T-cell (primary cell): ENCODE data around the gene CSTF2T. TPM values are rescaled to one million over a fixed set of nuclear protein-coding genes. Genes with fewer than 3 reads are reported as not detected.

Source experiments
- ATAC-seq, 4 experiments: fragments of 200-7000 bp in 3 of 4; fragments of 150-1000 bp in 1 of 4; cut with Tn5 transposase; replicated peaks in 1 of 4; 1 replicate in 3 of 4; 2 replicates in 1 of 4; pipeline ENCODE4 v1.10.0; 2021; ENCODE audit warnings: moderate library complexity in 3 of 4, mild to moderate bottlenecking in 2 of 4, moderate number of reproducible peaks in 1 of 4
- CTCF ChIA-PET, 2 donors: fragments of 300-600 bp; sonication (Branson Sonifier 250); formaldehyde crosslinking; loops; one replicate each; lab custom pipeline; 2022; ENCODE audit warnings: antibody characterized with exemption in 2 of 2; lab: Charles Lee
- POLR2A ChIA-PET, 2 donors: fragments of 300-600 bp; sonication (Branson Sonifier 250); formaldehyde crosslinking; loops; one replicate each; lab custom pipeline; 2022; ENCODE audit warnings: antibody characterized with exemption in 2 of 2; lab: Charles Lee
- DNase-seq, 35 experiments: peaks; one replicate each; pipeline versions ENCODE4 v3.0.0 to v3.0.0-alpha.2; 2013 to 2023
- H3K27ac ChIP-seq: one replicate; pipeline ENCODE4 v1.5.1; 2013; ENCODE audit warnings: low read length
- H3K27me3 ChIP-seq, 2 experiments: replicated peaks in 1 of 2; 1 replicate in 1 of 2; 2 replicates in 1 of 2; pipeline versions ENCODE4 v1.6.1 to v1.7.0; 2013; ENCODE audit warnings: low read length in 1 of 2, mixed read lengths in 1 of 2; ENCODE audit not compliant: control insufficient read depth in 2 of 2, insufficient read depth in 2 of 2; ENCODE audit errors: extremely low read depth in 1 of 2
- H3K36me3 ChIP-seq, 2 donors: 1 replicate in 1 of 2; 2 replicates in 1 of 2; pipeline versions ENCODE4 v1.6.1 to v1.7.0; 2013; ENCODE audit warnings: low read length in 1 of 2; ENCODE audit not compliant: control insufficient read depth in 2 of 2, insufficient read depth in 1 of 2; ENCODE audit errors: extremely low read depth in 1 of 2
- H3K4me1 ChIP-seq, 2 experiments: 1 replicate in 1 of 2; 2 replicates in 1 of 2; pipeline versions ENCODE4 v1.6.1 to v1.7.0; 2013; ENCODE audit warnings: low read length in 2 of 2, mixed read lengths in 1 of 2; ENCODE audit not compliant: insufficient read depth in 2 of 2, control insufficient read depth in 1 of 2; ENCODE audit errors: extremely low read depth in 1 of 2
- H3K4me3 ChIP-seq, 2 donors: 1 replicate in 1 of 2; 2 replicates in 1 of 2; pipeline versions ENCODE4 v1.5.1 to v1.7.0; 2013; ENCODE audit warnings: mild to moderate bottlenecking in 2 of 2, low read length in 1 of 2, moderate library complexity in 1 of 2; ENCODE audit not compliant: control insufficient read depth in 1 of 2; ENCODE audit errors: extremely low read depth in 1 of 2
- H3K9me3 ChIP-seq: 2 replicates; pipeline ENCODE4 v1.7.0; 2013
- H3K27ac Mint-ChIP-seq, 2 donors: one replicate each; pipeline ENCODE4 v1.8.0; 2020 to 2021; ENCODE audit warnings: mild to moderate bottlenecking in 2 of 2, mixed read lengths in 2 of 2
- H3K27me3 Mint-ChIP-seq, 2 donors: one replicate each; pipeline ENCODE4 v1.8.0; 2021 to 2022; ENCODE audit warnings: mixed read lengths in 2 of 2
- H3K36me3 Mint-ChIP-seq: one replicate; pipeline ENCODE4 v1.8.0; 2021; ENCODE audit warnings: mixed read lengths
- H3K4me1 Mint-ChIP-seq, 3 donors: one replicate each; pipeline ENCODE4 v1.8.0; 2020 to 2022; ENCODE audit warnings: mixed read lengths in 3 of 3, mild to moderate bottlenecking in 1 of 3
- H3K4me3 Mint-ChIP-seq, 3 donors: one replicate each; pipeline ENCODE4 v1.8.0; 2020 to 2022; ENCODE audit warnings: mild to moderate bottlenecking in 3 of 3, mixed read lengths in 3 of 3, moderate library complexity in 3 of 3
- H3K9me3 Mint-ChIP-seq, 3 donors: one replicate each; pipeline ENCODE4 v1.8.0; 2020 to 2022; ENCODE audit warnings: mixed read lengths in 3 of 3
- WGBS: methylation state at CpG from one replicate; pipeline ENCODE4 v1.1.5; 2013; ENCODE audit warnings: missing lambda C conversion rate; ENCODE audit not compliant: insufficient coverage; 5-methylcytosine and 5-hydroxymethylcytosine counted together
- total RNA-seq, 35 experiments: library from RNA in 6 of 35; stranded (reverse) in 6 of 35; fragments of 120-200 nt in 1 of 35; gene quantifications; one replicate each; pipeline versions ENCODE4 v1.2.1 to v1.2.4 and lab custom pipeline; 2013 to 2026

The CSTF2T gene
- total RNA-seq, 5 donors from 2014 or later (not counting 1 experiment from before 2014, with no cell fraction given) = 22.3 to 35.0 (median 30.0) TPM

DNA sequence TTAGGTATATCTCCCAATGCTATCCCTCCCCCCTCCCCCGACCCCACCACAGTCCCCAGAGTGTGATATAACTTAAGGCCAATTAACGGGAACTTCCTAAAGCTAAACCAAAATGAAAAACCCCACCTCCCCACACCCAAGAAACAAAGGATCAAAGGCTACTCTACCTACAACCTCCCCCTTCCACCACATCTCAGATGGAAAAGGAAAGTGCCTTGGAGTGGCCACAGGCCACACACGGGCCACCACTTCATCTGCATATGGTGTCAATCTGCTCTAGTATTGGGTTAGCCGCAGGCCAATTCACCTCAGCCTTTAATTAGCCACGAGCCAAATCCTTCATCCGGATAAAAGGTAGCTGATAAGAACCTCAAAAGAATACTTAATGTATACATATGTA, 19.6 kb downstream of the CSTF2T start:
- Mint-ChIP-seq H3K27me3 (peaks cover 29 to 30% of the 10 kb centered on the region in 2 donors), H3K4me3 (no peak overlapping the region), H3K9me3 (no peaks in the 10 kb centered on the region), H3K4me1 (no peaks in the 10 kb centered on the region), H3K27ac (no peak overlapping the region), H3K36me3 (no peaks in the 10 kb centered on the region)
- WGBS = no CpG with 5 or more reads among the region's 6 CpGs
- ChIA-PET CTCF (interaction anchor here in 1 of 2 donors (0.6 kb wide), 1 partner anchor 13 kb away, joined by 6 read pairs; no protein-coding TSS in a partner anchor), POLR2A (no interaction called here)
- H3K4me3 ChIP-seq = no peak overlapping the region
- peaks cover 0 to 5% of the 10 kb centered on the region in 2 experiments for H3K27me3 ChIP-seq
- ATAC-seq = no peak
- no peak overlapping the region for H3K27ac ChIP-seq
- DNase-seq = no peak
- H3K9me3 ChIP-seq = no peaks in the 10 kb centered on the region
- no peaks in the 10 kb centered on the region for H3K36me3 ChIP-seq
- H3K4me1 ChIP-seq = no peaks in the 10 kb centered on the region

DNA sequence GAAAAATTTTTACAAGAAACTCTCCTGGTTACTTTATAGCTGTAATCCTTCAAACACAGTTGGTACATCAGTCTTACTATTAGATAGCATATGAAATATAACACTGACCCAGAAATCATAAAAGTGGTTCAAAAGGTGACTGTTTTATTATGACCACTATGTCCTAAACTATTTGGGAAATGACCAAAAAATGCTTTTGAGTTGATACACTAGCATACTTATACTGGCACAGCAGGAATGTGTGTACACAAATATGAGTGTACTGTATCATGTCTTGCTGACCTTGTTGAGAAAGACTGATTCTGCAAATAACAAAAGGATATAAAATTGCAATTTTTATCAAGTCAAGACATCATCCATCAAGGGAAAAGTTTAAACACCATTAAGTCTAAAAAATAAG, 24.3 kb downstream of the CSTF2T start:
- no peak for ATAC-seq
- H3K9me3 Mint-ChIP-seq = peaks cover 2 to 11% (median 3%) of the 10 kb centered on the region in 3 donors
- no peaks in the 10 kb centered on the region for H3K36me3 Mint-ChIP-seq
- H3K27ac Mint-ChIP-seq = no peak overlapping the region
- DNase-seq = no peak
- ChIA-PET POLR2A (interaction anchor here in 1 of 2 donors (0.6 kb wide), 1 partner anchor 165 kb away, joined by 3 read pairs; no protein-coding TSS in a partner anchor), CTCF (no interaction called here)
- no peaks in the 10 kb centered on the region for H3K4me1 Mint-ChIP-seq
- no peaks in the 10 kb centered on the region for H3K36me3 ChIP-seq
- H3K27me3 Mint-ChIP-seq = peaks cover 22% of the 10 kb centered on the region in 2 donors
- H3K27me3 ChIP-seq = peaks cover 2% of the 10 kb centered on the region in 2 experiments
- no peak overlapping the region for H3K4me3 ChIP-seq
- no peaks in the 10 kb centered on the region for H3K9me3 ChIP-seq
- no peak overlapping the region for H3K4me3 Mint-ChIP-seq
- H3K27ac ChIP-seq = no peak overlapping the region
- no peaks in the 10 kb centered on the region for H3K4me1 ChIP-seq

GRCh38 chr10:51672039-51672535, 27.3 kb downstream of the CSTF2T start:
- no peaks in the 10 kb centered on the region for H3K36me3 ChIP-seq
- ChIA-PET CTCF (no interaction called here), POLR2A (no interaction called here)
- no peaks in the 10 kb centered on the region for H3K9me3 ChIP-seq
- H3K4me3 ChIP-seq = no peak overlapping the region
- H3K4me1 Mint-ChIP-seq = no peaks in the 10 kb centered on the region
- no peaks in the 10 kb centered on the region for H3K36me3 Mint-ChIP-seq
- H3K4me1 ChIP-seq = no peaks in the 10 kb centered on the region
- peaks cover 8 to 21% of the 10 kb centered on the region in 2 donors for H3K27me3 Mint-ChIP-seq
- ATAC-seq = no peak
- no peak overlapping the region for H3K27ac ChIP-seq
- peaks cover 2 to 11% (median 3%) of the 10 kb centered on the region in 3 donors for H3K9me3 Mint-ChIP-seq
- no peak overlapping the region for H3K27ac Mint-ChIP-seq
- H3K27me3 ChIP-seq = peaks cover 2% of the 10 kb centered on the region in 2 experiments
- H3K4me3 Mint-ChIP-seq = no peak overlapping the region
- DNase-seq = no peak

- peaks cover 8 to 17% of the 10 kb centered on the region in 2 donors for H3K27me3 Mint-ChIP-seq
- POLR2A ChIA-PET = interaction anchor here (0.5 to 0.6 kb wide), 2 partner anchors 46 to 1054 kb away, joined by 3 read pairs; no protein-coding TSS in a partner anchor
- H3K4me3 ChIP-seq = no peak overlapping the region
- WGBS = no CpG with 5 or more reads among the region's 5 CpGs
- CTCF ChIA-PET = no interaction called here
- H3K4me1 ChIP-seq = no peaks in the 10 kb centered on the region
- DNase-seq = no peak
- H3K9me3 ChIP-seq = no peaks in the 10 kb centered on the region
- H3K27ac Mint-ChIP-seq = no peak overlapping the region
- no peaks in the 10 kb centered on the region for H3K4me1 Mint-ChIP-seq
- H3K36me3 ChIP-seq = no peaks in the 10 kb centered on the region
- no peak overlapping the region for H3K4me3 Mint-ChIP-seq
- no peaks in the 10 kb centered on the region for H3K36me3 Mint-ChIP-seq
- H3K27ac ChIP-seq = no peak overlapping the region
- no peak for ATAC-seq
- peaks cover 2 to 11% (median 3%) of the 10 kb centered on the region in 3 donors for H3K9me3 Mint-ChIP-seq
- peaks cover 2% of the 10 kb centered on the region in 2 experiments for H3K27me3 ChIP-seq
Observed at GRCh38 chr10:51669041-51669440, 30.4 kb downstream of the CSTF2T start.

GRCh38 chr10:51668336-51668689, 31.1 kb downstream of the CSTF2T start:
- DNase-seq (no peak), ATAC-seq (no peak)
- H3K27ac Mint-ChIP-seq = no peak overlapping the region

DNA sequence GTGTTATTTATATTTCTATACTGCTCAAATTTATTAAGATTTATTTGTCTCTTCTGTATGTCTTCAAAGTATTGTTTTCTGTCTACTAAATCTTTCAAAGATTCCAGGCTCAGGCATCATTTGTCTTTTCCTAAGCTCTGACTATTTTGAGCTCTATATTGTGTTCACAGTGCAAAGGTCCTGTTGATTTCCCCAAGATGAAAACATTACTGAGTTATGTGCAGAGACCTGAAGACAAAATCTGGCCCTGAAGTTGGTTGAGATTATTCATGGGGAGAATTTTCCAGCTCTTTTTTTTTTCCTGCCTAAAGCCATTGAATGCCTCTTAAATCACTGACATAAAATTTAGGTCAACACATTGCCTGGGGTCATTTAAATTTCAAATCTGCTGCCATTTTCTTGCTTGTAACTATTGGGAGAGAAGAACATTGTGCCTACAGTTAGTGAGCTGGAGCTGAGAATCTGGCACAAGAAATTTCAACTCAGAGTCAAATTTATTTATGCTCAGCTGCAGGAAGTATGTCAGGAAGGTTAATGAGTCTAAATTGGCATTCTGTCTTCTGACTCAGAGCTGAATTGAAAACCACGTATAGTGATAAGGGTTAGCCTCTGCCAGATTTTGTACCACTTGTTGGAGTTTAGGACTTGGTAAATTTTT, 31.6 kb downstream of the CSTF2T start:
- 40% methylated on average over 1 of the region's 1 CpG for WGBS
- ATAC-seq (no peak), DNase-seq (no peak)
- Mint-ChIP-seq H3K27me3 (peaks cover 8 to 12% of the 10 kb centered on the region in 2 donors), H3K4me1 (no peaks in the 10 kb centered on the region), H3K9me3 (peaks cover 0 to 11% (median 2%) of the 10 kb centered on the region in 3 donors), H3K4me3 (no peak overlapping the region), H3K36me3 (no peaks in the 10 kb centered on the region), H3K27ac (no peak overlapping the region)
- Histone ChIP-seq H3K9me3 (no peaks in the 10 kb centered on the region), H3K4me1 (no peaks in the 10 kb centered on the region), H3K36me3 (no peaks in the 10 kb centered on the region), H3K27ac (no peak overlapping the region), H3K27me3 (peaks cover 2% of the 10 kb centered on the region in 2 experiments), H3K4me3 (no peak overlapping the region)
- CTCF ChIA-PET = interaction anchor here in 1 of 2 donors (1.1 kb wide), 1 partner anchor 8 kb away, joined by 3 read pairs; no protein-coding TSS in a partner anchor
- POLR2A ChIA-PET = interaction anchor here in 1 of 2 donors (0.6 kb wide), 1 partner anchor 13 kb away, joined by 3 read pairs; no protein-coding TSS in a partner anchor

More at GRCh38 chr10:51668336-51668689, 31.1 kb downstream of the CSTF2T start:
- H3K4me3 ChIP-seq = no peak overlapping the region
- POLR2A ChIA-PET = interaction anchor here in 1 of 2 donors (0.6 kb wide), 1 partner anchor 12 kb away, joined by 3 read pairs; no protein-coding TSS in a partner anchor
- peaks cover 8 to 15% of the 10 kb centered on the region in 2 donors for H3K27me3 Mint-ChIP-seq
- H3K9me3 Mint-ChIP-seq = peaks cover 2 to 11% (median 3%) of the 10 kb centered on the region in 3 donors
- peaks cover 2% of the 10 kb centered on the region in 2 experiments for H3K27me3 ChIP-seq
- no peaks in the 10 kb centered on the region for H3K36me3 Mint-ChIP-seq
- H3K4me1 ChIP-seq = no peaks in the 10 kb centered on the region
- CTCF ChIA-PET = interaction anchor here in 1 of 2 donors (1.1 kb wide), 1 partner anchor 9 kb away, joined by 3 read pairs; no protein-coding TSS in a partner anchor
- H3K4me3 Mint-ChIP-seq = no peak overlapping the region
- no peaks in the 10 kb centered on the region for H3K9me3 ChIP-seq
- no peaks in the 10 kb centered on the region for H3K36me3 ChIP-seq
- no peak overlapping the region for H3K27ac ChIP-seq
- no peaks in the 10 kb centered on the region for H3K4me1 Mint-ChIP-seq
